Muscle of arm (tissue), 12 donors: ENCODE results near the gene MCF2L. TPM values are rescaled to one million over a fixed set of nuclear protein-coding genes. Genes with fewer than 3 reads are reported as not detected.

Experiments
- DNase-seq: peaks from one replicate; pipeline ENCODE4 v3.0.0-alpha.2; 2013
- polyA plus RNA-seq, 12 donors: library from polyadenylated mRNA; unstranded; fragments of 120-200 nt; gene quantifications; one replicate each; pipeline ENCODE4 v1.2.1, GENCODE V29; 2013; ENCODE audit not compliant: insufficient read length in 12 of 12

MCF2L gene
- polyA plus RNA-seq, 12 donors, result 13.7 to 50.7 (median 22.0) TPM; not detected in 1

- no peak for DNase-seq
Measured at GRCh38 chr13:113140677-113141600, 171.9 kb downstream of the MCF2L start.

- DNase-seq, result no peak
Measured at GRCh38 chr13:113141601-113141970, 172.6 kb downstream of the MCF2L start.

GRCh38 chr13:113142876-113143275, 173.9 kb downstream of the MCF2L start:
- DNase-seq, result no peak

GRCh38 chr13:113143466-113144254, 174.6 kb downstream of the MCF2L start:
- no peak for DNase-seq

GRCh38 chr13:113144255-113144629, 175.2 kb downstream of the MCF2L start:
- no peak for DNase-seq

- no peak for DNase-seq
Measured at GRCh38 chr13:113145496-113145895, 176.5 kb downstream of the MCF2L start.

GRCh38 chr13:113145911-113146598, 177.0 kb downstream of the MCF2L start:
- DNase-seq, result no peak

- no peak for DNase-seq
Measured at GRCh38 chr13:113146750-113147149, 177.7 kb downstream of the MCF2L start.

- no peak for DNase-seq
Measured at GRCh38 chr13:113147206-113147605, 178.2 kb downstream of the MCF2L start.

GRCh38 chr13:113148407-113148806, 179.4 kb downstream of the MCF2L start:
- DNase-seq, result no peak

- DNase-seq, result no peak
Measured at GRCh38 chr13:113148940-113149503, 180.0 kb downstream of the MCF2L start.

Other genes starting within 250 kb of the MCF2L start
- gene F7, start 136.6 kb downstream of the MCF2L start, polyA plus RNA-seq, result 1 to 10 TPM in 9 of 12 donors, under 1 TPM in 1, not detected in 2; 0.94 to 3.5 (median 1.7) TPM
- gene F10, start 153.6 kb downstream of the MCF2L start, polyA plus RNA-seq, result 10 to 100 TPM in 11 of 12 donors, not detected in 1; 11.8 to 38.1 (median 17.9) TPM
- under 1 TPM in 4 of 12 donors, not detected in 8; 0.11 to 0.37 (median 0.12) TPM for gene PROZ, start 189.4 kb downstream of the MCF2L start, polyA plus RNA-seq
- 10 to 100 TPM in 11 of 12 donors, not detected in 1; 31.7 to 59.8 (median 41.9) TPM for gene PCID2, start 239.5 kb downstream of the MCF2L start, polyA plus RNA-seq
- gene CUL4A, start 240.4 kb downstream of the MCF2L start, polyA plus RNA-seq, result 10 to 100 TPM in 11 of 12 donors, not detected in 1; 44.0 to 82.7 (median 75.1) TPM